NCI-H526 (cell line): ENCODE results near the gene PBXIP1.

Experiments
- DNase-seq, 2 experiments: peaks; one replicate each; lab custom pipeline; 2025; lab: John Stamatoyannopoulos, UW

PBXIP1 gene

GRCh38 chr1:154972517-154973343 is 16.8 kb upstream of the PBXIP1 start:
- no peak for DNase-seq

GRCh38 chr1:154972213-154972516 is 16.3 kb upstream of the PBXIP1 start:
- DNase-seq = no peak

GRCh38 chr1:154971341-154971998 is 15.6 kb upstream of the PBXIP1 start:
- DNase-seq = no peak

GRCh38 chr1:154970631-154971340 is 14.9 kb upstream of the PBXIP1 start, which contains the start of gene SHC1:
Gene SHC1, minus strand, starts transcription at chr1:154970747. Its CDS starts 221 bp downstream, at chr1:154970526.
- peak; percentile 75 to 94 for DNase-seq

- no peak for DNase-seq
These were observed 14.1 kb upstream of the PBXIP1 start for GRCh38 chr1:154969860-154970452.

DNA sequence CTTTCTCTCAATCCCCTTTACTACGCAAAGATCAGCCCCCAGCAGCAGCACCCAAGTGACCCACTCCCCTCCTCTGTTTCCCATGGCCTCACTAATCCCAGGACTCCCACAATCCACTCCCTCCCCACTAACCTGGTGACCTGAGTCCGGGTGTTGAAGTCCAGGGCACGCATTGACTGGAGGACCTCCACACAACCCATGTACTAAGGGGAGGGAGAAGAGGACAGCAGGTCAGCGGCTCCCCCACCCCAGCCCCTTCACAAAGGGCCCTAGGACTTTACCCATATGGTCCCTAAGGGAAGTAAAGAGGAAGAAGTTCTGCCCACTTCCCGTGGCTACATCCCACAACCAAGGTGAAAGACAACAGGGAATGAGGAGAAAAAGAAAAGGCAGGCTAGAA is 13.3 kb upstream of the PBXIP1 start:
- DNase-seq = no peak

DNA sequence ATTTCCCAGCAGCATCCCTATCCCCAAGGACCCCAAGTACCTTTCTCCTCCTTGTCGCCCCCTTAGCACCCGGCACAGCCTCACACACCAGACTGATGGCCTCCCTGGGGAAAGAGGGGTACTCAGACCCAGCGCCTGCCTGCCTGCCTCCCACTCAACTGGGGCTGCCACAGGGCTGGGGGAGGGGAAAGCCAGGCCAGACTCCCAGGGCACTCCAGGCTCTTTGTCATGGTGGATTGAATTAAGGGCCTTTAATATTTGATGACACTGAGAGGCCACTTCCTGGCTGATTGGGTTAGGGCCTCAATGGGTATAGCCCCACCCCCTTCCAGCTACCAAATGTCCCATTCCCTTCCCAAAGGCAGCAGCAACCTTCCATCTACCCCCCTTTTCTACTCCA is 12.8 kb upstream of the PBXIP1 start:
- DNase-seq = no peak

- DNase-seq = no peak
These were observed 11.5 kb upstream of the PBXIP1 start for GRCh38 chr1:154967331-154967950.

GRCh38 chr1:154966111-154966510 is 10.2 kb upstream of the PBXIP1 start:
- DNase-seq = no peak

DNA sequence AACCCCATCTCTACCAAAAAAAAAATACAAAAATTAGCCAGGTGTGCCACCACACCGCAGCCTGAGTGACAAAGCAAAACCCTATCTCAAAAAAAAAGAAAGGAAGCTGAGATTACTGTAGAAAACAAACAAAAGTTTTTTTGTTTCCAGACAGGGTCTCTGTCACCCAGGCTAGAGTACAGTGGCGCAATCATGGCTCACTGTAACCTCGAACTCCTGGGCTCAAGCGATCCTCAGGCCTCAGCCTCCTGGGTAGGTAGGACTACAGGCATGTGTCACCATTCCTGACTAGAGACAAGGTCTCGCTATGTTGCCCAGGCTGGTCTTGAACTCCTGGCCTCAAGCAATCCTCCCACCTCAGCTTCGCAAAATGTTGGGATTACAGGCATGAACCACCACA is 8.5 kb upstream of the PBXIP1 start:
- no peak for DNase-seq

DNA sequence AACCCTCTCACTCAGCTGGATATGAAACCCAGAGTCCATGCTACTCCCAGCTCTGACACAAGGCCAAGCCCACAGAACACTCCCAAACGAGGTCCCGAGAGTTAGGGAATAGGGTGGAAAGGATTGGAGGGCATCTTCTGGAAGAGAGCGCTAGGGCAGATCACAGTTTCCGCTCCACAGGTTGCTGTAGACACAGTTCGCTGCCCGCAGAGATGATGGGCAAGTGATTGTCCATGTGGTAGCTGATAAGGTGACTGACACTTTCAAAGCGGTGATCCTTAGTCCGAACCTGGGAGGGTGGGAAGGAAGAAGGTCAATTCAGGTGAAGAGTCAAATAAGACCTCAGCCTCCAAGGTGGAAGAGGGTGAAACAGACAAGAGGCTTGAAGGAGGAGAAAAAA is 7.7 kb upstream of the PBXIP1 start:
- DNase-seq = no peak

GRCh38 chr1:154962795-154963330 is 7.0 kb upstream of the PBXIP1 start:
- DNase-seq = no peak

DNA sequence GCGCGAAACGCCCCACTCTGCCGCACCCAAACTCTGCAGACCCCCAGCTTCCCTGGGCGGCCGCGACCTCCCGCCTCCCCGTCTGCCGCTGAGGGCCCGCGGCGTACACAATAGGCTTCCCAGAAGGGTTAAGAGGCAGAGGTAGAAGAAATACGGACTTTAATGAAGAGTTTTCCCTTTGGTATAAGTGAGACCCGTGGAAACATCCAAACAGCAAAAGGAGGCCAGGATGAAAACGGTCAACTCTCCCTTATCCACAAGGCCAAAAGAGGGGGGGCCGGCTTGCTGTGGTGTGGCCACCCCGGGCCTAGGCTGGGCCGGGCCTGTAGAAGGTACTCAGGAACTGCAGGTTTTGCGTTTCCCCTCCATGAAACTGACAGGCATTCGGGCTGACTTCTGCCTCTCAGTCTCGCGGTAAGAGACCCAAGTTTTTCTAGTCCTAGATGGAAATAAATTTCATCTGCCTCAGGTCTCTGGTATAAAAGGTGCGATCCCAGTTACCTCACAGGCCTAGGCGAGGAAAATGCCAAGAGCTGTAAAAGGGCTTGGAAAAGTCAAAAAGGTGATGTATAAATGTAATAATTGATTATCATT is 6.4 kb upstream of the PBXIP1 start:
- DNase-seq = peak; percentile 46 to 83

- peak; percentile 87 to 97 for DNase-seq
These were observed 5.6 kb upstream of the PBXIP1 start, which contains the start of gene PYGO2 for GRCh38 chr1:154961207-154962155. Gene PYGO2, minus strand, starts transcription at chr1:154961782. Its CDS starts 206 bp downstream, at chr1:154961576.

DNA sequence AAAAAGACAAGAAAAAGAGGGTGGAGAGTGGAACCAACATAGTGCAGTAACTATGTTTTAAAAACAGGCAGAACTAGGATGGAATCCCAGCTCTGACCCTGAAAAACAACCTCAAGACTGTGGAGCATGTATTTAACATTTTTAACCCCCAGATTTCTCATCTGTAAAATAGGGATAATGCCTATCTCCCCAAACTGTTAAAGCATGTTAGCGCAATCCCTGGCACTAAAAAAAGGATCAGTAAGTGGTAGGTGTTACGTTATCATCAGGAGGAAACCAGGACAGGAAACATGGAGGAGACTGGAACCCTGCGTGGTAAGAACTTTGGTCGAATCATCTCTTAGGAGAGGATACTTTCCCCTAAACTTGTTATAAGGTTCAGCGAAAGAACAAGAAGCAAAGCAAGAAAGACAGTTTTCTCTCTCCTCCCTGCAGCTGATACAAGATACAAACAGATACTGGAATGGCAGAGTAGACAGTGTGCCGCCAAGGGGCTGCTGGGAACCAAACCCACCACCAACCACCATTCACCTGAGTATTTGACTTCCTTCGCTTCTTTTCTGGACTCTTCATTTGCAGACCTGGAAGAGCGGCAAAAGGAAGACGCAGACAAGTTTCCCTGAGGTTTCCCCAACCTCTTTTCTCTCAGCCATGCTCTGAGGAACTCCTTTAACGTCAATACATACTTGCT is 4.7 kb upstream of the PBXIP1 start:
- DNase-seq = no peak

GRCh38 chr1:154959426-154959780 is 3.5 kb upstream of the PBXIP1 start:
- DNase-seq = no peak

GRCh38 chr1:154958681-154959425 is 3.0 kb upstream of the PBXIP1 start:
- DNase-seq = no peak

GRCh38 chr1:154958036-154958435 is 2.1 kb upstream of the PBXIP1 start:
- DNase-seq = no peak

- no peak for DNase-seq
These were observed 1.3 kb upstream of the PBXIP1 start for GRCh38 chr1:154957091-154957657.
